Left hindlimb (tissue), 1 donor: Measurements from ENCODE around the gene LYRM2.

Experiments used
- DNase-seq: peaks from one replicate; pipeline ENCODE4 v3.0.0-alpha.2; 2018

The LYRM2 gene

DNA sequence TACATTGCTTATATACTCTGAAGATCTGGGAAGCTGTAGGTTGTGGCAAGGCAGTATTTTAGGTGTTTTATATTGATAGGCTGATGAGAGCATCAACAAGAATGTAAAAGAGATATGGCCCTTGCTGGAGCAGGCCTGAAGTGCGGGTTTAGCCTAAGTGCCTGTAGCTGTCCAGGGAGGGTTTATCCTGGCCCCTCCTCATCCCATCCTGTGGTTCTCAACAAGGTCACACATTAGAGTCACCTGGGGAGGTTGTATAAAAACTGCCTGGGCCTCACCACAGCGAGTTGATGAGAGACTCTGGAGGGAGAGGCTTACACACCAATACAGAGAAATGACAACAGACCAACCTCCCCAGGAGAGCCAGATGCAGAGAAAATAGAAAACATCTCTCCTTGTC lies 48.4 kb downstream of the LYRM2 start:
- no peak for DNase-seq

DNA sequence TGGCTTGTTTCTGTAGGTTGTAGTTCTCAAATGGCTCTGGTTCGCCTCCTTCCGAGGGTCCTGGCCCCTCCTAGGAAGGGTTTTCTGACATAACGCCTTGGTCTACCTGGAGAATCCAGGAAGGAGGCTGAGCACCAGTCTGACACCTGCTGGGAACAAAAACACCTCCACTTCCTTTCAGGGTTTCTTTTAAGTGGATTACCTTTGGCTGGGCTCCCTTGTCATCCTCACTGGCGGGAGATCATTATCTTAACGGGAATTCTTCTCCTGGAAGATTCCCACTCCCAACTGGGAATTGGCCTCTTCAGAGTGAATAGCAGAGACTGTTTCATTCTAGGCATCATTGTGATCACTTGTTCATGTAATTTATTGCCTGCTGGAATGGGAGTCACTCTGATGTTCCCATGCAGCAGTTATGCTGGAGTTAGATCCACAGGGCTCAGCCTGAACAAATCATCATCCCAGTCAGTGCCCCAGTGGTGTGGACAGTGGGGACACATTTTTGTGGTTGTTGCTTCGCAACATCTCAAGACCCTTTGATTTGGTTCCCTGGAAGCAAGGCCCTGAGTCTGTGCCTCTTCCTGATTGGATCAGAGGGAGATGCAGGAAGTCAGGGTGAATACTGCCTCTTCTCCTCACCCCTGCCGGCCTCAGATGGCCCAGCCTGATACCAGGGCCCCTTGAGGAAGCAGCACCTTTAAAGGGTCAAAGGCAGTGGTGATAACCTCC lies 49.1 kb downstream of the LYRM2 start:
- no peak for DNase-seq

DNA sequence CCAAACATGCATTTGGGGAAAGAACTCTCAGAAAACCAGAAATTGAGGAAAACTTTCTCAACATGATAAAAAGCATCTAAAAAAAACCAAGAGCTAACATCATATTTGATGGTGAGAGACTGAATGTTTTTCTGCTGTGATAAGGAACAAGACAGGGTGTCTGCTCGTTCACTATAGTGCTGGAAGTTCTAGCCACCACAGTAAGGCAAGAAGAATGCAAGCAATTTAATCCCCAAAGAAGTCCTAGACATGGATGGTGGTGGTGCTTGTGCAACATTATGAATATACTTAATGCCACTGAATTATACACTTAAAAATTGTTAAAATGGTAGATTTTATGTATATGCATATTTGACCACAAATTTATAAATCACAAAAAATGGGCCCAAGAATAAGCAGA lies 53.4 kb downstream of the LYRM2 start:
- no peak for DNase-seq

DNA sequence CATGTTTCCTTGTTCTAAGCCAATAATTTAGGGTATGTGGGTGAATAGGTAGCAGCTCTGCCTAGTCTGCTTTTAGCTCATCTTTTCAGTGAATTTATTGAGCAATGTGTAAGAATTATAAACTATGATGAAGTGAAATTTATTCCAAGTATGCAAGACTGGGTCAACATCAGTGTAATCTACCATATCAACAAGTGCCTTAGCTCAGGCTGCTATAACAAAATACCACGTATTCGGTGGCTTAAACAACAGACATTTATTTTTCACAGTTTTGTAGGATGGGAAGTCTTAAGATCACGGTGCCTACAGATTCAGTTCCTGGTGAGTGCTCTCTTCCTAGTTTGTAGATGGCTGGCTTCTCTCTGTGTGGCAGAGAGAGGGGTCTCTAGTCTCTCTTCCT lies 54.0 kb downstream of the LYRM2 start:
- no peak for DNase-seq

DNA sequence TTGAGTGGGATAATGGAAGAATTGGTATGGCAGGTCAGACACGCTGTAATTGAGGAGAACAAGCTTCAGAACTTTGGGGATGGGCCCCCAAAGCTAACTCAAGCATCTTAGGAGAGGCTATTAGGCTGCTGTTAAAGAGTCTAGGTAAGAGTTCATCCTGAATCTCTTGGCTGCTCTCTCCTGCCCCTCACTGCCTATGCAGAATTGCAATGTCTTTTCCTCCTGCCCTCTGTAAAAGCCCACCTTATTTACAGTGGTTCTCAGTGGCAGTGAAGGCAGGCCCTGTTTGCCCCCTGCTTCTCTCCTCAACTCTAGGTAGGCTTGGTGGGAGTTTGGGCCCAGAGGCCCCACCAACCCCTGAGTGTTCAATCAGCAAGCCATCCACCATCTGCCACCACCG lies 55.0 kb downstream of the LYRM2 start:
- no peak for DNase-seq

DNA sequence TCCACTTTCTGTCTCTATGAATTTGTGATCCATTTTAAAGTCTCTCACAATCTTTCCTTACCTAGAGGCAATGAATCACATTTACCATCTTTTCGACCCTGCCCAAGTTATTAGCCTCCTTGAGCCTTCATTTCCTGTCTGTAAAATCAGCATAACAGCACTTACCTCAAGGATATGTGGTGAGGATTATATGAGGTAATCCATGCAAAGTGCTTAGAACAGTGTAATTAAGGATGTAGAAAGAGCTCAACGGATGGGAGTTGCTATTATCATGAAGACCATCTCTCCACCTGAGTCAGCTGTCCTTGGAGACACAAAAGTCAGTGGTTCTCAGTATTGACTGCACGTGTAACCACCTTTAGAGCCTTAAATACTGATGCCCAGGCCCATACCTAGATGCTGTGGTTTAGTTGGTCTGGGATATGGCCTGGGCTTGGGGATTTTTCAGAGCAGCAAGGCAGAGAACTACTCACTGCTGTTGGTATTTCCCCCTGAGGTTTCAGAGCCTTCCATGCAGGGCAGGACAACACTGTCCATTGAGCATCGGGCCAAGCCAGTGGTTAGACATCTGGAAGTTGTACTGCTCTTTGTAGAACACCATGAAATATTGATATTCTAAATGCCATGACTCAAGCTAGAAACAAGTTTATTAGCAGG lies 55.8 kb downstream of the LYRM2 start:
- no peak for DNase-seq

DNA sequence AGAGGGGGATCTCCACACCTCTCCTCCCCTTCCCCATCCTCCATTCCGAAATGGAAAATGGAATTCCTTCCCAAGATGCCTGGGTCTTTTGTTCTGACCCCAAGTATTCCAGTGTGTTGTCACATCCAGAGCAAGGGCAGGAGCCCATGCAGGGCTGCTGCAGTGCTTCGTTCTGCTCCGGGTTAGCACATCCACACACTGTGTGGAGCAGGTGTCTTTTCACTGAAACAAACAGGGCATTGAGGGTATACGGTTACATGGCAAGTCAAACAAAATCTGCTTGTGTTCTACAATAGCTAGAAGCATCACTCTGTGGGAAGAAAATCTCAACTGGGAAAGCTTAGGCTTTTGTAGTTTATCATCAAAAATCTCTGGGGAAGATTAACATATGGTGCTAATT lies 56.9 kb downstream of the LYRM2 start:
- no peak for DNase-seq

DNA sequence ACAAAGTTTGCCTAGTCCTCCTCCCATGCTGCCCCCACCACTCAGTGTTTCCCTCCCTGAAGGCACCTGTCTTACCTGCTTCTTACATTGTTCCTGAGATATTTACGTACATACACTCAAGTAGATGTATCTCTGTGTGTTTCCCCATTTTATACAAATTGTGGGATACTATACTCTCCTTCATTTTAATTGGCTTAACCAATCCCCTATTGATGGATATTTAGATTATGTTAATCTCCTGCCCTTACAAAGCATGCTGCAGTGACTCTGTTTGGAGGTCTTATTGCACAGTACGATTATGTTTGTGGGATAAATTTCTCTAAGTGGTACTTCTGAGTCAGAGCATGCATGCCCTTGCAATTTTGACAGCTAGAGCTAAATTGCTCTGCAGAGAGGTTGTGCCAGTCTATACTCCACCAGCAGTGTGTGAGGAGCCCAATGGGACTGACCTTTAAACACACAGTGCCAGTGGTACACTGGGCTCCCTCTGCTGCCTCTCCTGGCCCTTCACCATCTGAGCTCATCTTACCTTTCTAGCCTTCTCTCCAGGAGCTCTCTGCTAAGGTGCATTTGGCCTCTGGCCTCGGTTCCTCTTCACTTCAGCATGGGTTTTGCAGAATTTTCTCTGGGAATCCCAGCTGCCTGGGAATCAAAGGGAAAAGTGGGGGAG lies 57.4 kb downstream of the LYRM2 start:
- DNase-seq, result no peak

DNA sequence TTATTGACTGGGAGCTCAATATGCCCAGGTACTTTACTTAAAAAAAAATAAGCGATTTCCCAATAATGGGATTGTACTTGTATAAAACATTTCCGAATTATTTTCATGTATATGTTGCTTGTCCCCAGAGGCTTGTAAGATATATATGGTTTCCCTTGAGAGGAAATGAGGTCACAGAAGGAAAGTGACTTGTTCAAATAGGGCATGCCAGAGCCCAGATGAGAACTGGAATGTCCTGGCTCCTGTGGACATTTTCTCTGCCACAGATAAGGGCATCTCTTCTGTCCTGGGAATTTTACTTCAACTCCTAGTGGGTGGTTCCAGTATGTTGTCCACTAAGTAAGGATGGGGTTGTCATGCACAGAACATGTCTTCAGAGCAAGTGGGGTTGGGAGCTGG lies 63.0 kb downstream of the LYRM2 start:
- DNase-seq, result no peak

DNA sequence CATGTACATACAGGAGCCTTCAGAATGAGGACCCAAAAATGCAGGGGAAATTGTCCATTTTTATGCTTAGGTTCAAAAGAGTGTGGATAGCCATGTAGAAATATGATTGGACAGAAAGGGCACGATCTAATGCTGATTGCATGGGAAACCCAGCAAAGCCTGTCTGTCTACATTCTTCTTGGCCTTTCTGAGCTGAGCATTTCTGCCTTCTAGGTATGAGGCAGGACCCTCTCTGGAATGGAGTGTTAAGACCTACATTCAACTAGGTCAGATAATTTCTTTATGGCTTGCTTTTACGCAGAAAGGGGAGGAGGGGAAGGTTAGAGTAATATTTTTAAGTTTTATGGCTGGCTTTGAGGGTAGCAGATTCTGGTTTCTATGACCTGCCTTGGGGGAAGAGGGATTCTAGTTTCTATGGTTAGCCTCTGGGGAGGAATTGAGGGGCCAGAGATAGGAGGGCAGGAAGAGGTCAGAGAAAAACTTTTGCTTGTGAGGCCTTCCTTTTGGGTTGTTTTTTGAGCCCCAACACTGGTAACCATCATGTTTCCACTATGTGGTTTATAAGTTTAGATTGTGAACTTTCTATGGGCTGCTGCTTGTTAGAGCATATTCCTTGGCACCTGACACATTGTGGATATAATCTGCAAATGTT lies 63.5 kb downstream of the LYRM2 start:
- DNase-seq, result no peak

DNA sequence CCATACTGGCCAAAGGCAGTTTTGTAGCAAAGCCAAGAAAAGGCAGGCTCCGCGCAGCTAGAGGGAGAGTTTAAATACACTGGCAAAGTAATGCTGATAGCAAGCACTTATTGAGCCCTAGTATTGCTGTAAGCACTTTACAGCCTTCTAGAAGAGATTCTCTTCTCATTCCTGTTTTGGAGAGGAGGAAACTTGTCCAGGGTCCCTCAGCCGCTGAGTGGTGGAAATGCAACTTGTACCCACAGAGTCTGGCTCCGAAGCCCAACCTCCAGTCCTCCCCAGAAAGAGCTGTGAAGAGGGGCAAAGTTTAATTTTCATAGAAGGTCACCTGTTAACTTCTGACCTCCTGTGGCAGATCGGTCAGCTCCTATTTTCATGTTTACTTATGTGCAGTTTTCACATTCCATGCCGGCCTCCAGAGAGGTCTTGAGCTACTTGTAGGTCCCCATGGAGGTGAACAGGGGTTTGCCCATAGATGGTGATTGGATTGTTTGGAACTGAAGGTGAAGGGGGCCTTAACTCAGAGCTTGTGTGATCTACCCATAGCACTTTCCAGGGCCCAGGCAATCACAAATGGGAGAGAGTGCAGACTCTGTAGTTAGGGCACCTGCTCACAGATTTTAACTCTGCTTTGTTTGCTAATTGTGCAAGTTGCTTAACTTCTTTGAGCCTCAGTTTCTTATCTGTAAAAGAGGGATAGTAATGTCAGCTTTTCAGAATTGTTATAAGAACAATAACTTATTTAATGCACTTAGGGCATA lies 70.7 kb downstream of the LYRM2 start:
- no peak for DNase-seq

DNA sequence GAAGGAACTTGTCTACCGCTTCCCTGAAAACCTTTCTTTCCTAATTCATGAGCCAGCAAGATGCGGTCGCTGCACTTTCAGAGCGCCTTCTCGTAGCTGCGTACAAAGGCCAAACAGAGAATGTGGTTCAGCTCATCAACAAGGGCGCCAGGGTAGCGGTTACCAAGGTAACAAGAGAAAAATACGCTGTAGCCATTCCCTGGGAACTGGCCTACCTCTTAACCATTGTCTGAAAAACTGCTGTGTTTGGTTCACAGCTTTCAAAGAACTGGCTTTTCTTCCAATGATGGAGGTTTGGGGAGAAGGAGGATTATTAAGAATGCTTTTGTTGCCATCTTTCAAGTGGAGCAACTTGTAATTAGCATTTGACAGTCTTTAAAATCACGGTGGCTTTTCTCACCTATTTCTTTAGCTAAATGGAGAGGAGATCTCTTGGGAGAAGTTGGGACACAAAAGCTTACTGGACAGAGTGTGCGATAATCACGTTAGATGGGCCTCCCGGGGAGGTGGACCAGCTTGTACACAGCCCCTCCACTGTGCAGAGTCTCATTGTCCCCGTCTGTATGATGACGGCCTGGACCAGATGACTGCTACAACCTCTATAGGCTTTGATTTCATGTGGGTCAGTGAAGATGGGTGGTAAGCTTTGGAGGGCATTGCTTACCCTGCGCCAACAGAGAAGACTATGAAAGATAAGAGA lies 71.5 kb downstream of the LYRM2 start:
- no peak for DNase-seq

DNA sequence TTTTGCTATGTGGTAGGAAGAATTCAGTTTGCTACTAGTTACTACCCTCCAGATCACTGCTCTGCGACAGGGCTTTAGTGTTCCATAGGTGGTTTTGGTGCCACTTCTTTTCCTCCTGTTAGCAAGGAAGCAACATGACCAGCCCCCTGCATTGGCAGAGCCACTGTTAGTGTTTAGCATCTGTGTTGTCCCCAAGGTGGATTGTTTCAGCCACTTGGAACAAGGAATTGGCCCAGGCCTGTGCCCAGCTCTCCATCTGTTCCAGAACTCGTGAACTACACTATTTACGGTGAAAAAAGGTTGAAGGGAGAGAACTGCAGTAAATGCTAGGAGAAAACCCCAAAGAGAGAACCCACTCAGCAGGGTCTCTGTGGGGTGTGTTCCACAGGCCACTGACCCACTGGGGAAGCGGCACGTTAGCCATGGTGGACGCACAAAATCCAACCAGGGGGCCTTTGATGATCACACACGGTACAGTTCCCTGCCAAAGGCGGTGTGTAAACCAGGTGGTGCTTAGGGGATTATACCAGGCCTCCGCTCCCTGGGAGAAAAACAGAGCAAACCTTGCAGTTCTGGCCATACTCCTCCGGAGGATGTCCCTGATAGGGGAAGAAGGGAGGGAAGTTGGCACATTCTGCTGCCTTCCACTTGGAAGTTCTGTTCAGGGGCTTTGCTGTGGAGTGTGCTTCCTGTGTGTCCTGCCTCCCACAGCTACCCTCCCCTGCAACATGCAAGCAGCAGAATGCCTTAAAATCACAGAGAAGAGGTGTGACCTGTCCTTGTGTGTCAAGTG lies 72.3 kb downstream of the LYRM2 start:
- DNase-seq, result no peak

DNA sequence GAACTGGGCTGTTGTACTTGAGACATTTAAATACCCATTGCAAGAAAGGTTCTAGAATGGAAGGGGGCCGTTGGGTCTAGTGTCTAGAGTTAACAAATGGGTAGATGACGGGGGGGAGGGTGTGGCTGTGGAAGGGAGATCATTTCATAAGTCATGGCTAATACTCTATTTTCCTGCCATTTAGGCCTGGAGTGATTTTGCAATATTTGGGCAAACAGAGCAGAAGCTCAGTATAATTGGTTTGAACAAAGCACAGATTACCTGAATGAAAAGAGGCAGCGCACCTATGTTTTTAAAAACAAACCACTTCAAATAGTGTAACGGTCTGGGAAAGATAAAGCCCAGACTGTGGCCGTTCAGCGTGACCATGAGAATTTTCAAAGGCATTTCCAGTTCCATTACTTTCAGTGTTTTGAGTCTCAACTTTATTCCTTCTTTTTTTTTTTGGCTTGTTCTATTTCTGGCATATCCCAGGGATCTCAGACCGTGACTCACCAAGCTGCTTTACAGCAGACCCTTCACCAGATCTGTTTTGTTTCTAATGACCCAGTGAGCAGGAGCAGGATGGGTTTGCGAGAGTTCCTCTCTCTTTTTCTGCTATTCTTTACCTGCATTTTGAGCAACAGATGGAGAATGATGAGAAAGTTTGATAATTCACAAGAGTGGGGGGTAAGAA lies 73.7 kb downstream of the LYRM2 start:
- no peak for DNase-seq

DNA sequence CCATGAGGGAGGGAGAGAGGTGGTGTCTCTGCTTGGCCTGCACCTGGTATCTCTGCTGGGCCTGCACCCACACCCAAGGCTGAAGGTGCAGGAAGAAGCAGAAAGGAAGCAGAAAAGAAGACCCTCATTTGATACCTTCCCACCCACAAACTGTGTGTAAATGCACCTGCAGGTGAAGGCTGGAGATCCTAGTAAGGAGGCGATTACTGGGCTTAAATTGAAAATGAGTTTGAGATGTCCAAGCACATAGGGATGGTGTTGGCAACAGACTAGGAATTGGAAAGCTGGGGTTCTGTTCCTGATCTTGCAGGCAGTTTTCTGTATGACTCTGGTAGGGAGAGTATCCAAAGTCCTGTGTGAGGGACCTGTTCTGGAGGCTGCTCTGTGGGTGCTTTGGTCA lies 74.7 kb downstream of the LYRM2 start:
- no peak for DNase-seq

DNA sequence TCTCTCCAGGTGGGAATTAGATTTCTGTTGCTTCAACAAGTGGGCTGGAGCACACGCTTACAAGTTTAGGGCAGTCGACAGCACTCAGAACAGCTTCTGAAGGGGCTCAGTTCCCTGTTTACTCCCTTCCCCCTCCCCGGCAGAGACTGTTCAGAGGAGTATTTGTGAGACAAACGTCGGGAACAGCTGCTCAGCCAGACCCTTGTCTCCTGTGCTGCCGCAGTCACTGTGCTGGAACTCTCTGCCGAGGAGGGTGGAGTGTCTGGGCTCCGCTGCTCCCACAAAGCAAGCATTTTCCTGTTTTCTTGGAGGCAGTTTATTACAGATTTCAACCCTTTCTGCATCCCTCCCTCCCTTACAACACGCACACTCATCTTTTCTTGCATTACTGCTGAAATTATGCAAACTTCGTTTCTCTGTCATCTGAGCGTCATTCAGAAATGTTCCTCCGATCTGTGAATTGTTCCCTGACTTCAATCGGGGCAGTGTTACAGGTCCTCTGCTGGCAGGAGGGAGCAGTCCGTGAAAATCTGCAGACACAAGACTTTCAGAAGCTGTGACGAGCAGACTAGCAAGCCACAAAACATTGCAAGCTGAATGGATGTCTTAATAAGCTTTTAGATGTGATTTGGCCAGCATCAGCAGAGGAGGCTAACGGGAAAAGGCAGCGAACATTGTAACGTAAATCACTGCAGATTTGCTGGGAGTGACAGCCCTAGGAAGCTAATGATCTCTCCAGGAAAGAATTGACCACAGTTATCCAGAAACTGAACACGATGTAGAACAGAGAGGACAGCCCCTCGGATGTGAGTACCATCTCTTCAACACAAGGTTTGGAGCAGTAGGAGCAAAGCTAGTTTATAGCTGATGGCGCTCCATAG lies 76.2 kb downstream of the LYRM2 start:
- no peak for DNase-seq

DNA sequence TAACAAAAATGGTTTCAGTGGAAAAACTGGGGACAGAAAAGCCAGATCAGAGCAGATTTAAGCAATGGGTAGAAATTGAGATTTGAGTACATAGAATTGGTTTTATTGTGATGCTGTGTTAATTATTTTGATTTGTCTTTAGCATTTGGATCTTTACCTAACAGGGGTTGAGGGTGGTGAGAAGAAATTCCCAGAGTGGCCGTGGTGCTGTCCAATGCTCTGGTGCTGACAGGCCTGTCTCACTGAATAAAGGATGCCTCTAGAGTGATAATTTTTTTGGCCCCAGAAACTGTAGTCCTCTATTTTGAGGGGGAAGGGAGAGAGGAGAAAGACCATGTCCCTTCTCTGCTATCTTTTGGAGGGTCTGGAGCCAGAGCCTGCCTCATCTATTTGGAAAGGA lies 79.1 kb downstream of the LYRM2 start:
- no peak for DNase-seq

DNA sequence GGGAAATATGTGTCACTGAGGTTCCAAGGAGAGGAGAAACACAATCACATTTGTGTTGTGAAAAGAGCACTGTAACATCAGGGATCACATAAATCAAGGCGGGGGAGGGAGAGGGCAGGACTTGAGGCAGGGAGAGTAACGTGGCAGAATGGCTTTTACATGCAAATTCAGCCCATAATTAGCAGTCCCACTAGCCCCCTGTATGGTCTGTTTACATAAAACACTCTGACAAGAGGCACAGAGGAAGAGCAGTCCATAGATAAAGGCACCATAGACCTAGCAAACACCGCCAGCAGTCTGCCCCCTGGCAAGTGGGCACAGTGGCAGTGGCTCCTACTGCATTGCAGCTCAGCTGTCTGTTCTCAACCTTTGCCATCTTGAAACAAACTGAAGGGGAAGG lies 82.7 kb downstream of the LYRM2 start:
- DNase-seq, result no peak

DNA sequence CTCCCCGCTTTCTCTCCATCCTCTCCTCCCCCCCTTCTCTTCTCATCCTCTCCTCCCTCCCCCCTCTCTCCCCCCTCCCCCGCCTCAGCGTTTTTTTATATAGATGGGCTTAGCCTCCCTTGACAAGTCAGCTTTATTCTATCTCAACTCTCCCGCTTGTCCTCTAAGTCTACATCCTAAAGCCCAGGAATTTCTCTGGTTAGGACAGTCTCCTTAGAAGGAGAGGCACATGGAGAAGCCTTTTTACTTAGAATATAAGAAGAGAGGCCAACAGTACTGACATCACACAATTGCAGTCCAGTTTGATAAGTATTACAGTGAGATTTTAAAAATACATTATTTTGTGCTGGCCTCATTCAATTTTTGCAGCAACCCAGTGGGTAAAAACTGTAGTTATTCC lies 83.5 kb downstream of the LYRM2 start:
- DNase-seq, result no peak

DNA sequence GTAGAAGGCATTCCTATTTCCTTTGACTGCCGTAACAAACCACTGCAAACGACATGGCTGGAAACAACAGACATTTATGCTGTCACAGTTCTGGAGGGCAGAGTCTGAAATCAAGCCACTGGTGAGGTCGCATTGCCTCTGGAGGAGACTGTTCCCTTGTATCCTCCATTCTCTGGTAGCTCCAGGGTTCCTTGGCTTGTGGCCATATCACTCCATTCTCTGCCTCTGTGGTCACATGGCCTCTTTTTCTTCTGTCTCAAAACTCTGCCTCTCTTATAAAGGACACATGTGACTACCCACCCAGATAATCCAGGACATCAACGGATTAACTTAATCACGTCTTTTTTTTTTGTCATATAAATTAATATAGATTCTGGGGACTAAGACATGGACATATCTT lies 84.4 kb downstream of the LYRM2 start:
- DNase-seq, result no peak
